AG08396 (cell line): ENCODE measurements around the gene HDAC10.

Source experiments
- DNase-seq: peaks from one replicate; pipeline ENCODE4 v3.0.0; 2012; ENCODE audit warnings: low spot score, mixed read lengths

HDAC10 gene

GRCh38 chr22:50269970-50270665 lies 19.1 kb upstream of the HDAC10 start, which contains the start of gene MAPK11:
Gene MAPK11 (minus strand): TSS chr22:50270380. CDS start chr22:50270292, 88 bp downstream.
- peak; percentile 83 for DNase-seq

GRCh38 chr22:50269573-50269969 lies 18.5 kb upstream of the HDAC10 start:
- no peak for DNase-seq

GRCh38 chr22:50268655-50269113 lies 17.6 kb upstream of the HDAC10 start:
- no peak for DNase-seq

GRCh38 chr22:50267591-50268390 lies 16.7 kb upstream of the HDAC10 start:
- peak; percentile 94 for DNase-seq

GRCh38 chr22:50266994-50267393 lies 15.9 kb upstream of the HDAC10 start:
- no peak for DNase-seq

- no peak for DNase-seq
Measured at GRCh38 chr22:50264946-50265669, 14.0 kb upstream of the HDAC10 start.

GRCh38 chr22:50264104-50264745 lies 13.2 kb upstream of the HDAC10 start:
- no peak for DNase-seq

GRCh38 chr22:50262973-50263617 lies 12.0 kb upstream of the HDAC10 start:
- no peak for DNase-seq

GRCh38 chr22:50262460-50262911 lies 11.4 kb upstream of the HDAC10 start:
- no peak for DNase-seq

- peak; percentile 86 for DNase-seq
Measured at GRCh38 chr22:50261615-50262459, 10.8 kb upstream of the HDAC10 start, which contains the start of gene MAPK12. Gene MAPK12 (minus strand): TSS chr22:50261683. CDS start chr22:50261509, 174 bp downstream.

- DNase-seq: peak; percentile 73
Measured at GRCh38 chr22:50260801-50261614, 9.9 kb upstream of the HDAC10 start.

GRCh38 chr22:50260434-50260800 lies 9.4 kb upstream of the HDAC10 start:
- no peak for DNase-seq

- DNase-seq: no peak
Measured at GRCh38 chr22:50259302-50259701, 8.2 kb upstream of the HDAC10 start.

- no peak for DNase-seq
Measured at GRCh38 chr22:50258361-50259292, 7.6 kb upstream of the HDAC10 start.

- DNase-seq: no peak
Measured at GRCh38 chr22:50257451-50258360, 6.6 kb upstream of the HDAC10 start.

GRCh38 chr22:50257041-50257440 lies 6.0 kb upstream of the HDAC10 start:
- DNase-seq: no peak

- no peak for DNase-seq
Measured at GRCh38 chr22:50256258-50256862, 5.3 kb upstream of the HDAC10 start.
